GM19035 (cell line): Measurements from ENCODE around the gene SCRT2.
"Not testable (repeated sequence)": the region's sequence is repeated elsewhere in the genome, so short reads cannot be mapped to it uniquely, and the experiment has no call there.

Experiments
- ATAC-seq: cut with Tn5 transposase; IDR thresholded peaks from one replicate; pipeline ENCODE4 v1.9.1; 2021; ENCODE audit not compliant: unreplicated experiment

Gene SCRT2

DNA sequence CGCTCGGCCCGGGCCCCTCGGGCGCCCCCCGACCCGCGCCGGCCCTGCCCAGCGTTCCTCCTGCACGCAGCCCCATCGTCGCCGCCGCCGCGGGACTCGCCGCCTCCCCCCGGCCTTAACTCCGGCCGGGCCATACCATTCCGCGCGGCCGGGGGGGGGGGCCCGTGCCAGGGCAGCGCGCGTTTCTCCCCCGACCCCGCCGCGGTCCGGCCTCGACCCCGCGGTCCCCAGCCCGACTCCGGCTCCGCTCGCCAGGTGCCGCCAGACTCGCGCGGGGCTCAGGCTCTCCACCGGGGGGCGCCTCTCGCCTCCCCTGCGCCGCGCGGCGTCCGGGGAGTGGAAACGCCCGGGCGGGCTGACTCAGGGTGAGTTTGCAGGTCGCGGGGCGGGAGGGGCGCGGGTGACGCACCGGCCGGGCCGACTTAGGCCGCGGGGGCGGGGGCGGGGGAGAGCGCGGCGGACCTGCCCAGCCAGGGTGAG lies 22.5 kb downstream of the SCRT2 start, which contains the start of gene SRXN1:
SRXN1 (minus strand) TSS at position 91 of the 480 bp plus-strand sequence; CDS start at position 76, 15 bp downstream.
- ATAC-seq: peak; percentile 86

DNA sequence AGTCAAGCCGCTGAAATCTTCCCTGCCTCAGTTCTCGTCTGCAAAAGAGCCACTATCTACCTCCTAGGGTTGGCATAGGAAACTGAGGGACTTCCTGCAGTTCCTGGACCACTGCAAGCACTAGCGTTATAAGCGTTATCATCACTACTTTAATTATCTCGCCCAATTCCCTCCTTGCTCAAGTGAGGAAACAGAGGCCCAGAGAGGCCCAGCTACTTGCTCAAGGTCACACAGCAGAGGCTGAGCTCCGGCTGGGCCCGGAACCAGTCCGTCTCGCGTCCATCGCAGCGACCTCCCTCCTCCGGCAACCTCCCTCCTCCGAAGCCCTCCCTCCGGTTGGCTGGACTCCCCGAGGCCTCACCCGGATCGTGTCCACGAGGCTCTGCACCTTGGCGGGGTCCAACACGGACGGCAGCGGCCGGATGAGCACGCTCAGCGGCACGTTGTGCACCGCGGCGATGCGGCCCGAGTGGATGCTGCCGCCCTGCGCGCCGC lies 22.9 kb downstream of the SCRT2 start:
- peak; percentile 10 for ATAC-seq

DNA sequence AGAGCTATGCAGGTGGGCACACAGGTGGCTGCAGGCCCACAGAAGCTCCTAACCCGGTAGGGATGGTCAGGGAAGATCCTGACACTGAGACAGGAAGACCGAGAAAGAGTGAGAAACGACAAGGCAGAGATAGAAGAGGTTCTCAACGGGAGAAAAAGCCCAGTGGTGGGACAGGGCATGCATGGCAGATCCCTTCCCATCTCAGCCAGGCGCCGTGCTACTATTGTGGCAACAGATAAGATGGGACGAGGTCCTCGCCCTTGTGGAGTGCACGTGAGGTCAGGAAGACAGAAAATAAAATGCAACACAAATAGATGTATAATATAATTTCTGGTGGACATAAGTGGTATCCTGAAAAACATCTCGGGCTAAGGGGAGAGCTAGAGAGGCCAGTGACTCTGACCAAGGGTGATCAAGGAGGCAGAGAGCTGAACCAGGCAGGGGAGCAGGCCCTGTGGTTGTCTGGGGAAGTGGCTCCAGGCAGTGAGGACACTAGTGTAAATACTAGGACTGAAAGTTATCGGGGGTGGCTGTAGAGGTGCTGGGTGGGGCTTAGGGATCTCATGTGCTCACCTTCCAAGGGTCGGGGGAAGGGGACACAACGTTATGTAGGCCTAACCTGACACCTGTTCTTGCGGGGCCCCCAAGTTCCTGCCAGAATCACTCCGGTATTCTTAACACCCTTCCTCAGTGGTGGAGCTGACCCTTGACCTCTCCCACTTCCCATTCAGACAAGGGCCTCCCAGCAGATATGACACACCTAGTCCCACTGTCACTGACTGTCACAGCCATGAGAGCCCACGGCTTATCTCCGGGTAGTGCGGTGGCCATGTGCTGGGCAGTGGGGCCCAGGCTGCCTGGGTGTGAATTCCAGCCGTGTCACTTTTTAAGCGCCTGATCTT lies 23.6 kb downstream of the SCRT2 start:
- ATAC-seq: no peak

DNA sequence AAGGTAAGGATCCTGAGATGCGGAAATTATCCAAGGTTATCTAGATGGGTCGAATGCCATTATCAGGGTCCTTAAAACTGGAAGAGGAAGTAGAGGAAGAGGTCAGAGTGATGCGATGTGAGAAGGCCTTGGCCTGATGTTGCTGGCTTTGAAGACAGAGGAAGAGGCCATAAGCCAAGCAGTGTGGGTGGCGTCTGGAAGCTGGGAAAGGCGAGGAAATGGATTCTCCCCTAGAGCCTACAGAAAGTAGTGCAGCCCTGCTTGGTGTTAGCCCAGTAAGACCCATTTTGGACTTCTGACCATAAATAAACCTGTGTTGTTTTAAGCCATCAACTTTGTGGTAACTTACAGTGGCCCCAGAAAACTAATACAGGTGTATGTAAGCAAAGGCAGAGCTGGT lies 24.6 kb downstream of the SCRT2 start:
- ATAC-seq: no peak

- no peak for ATAC-seq
Observed at GRCh38 chr20:650281-650680, 25.3 kb downstream of the SCRT2 start.

DNA sequence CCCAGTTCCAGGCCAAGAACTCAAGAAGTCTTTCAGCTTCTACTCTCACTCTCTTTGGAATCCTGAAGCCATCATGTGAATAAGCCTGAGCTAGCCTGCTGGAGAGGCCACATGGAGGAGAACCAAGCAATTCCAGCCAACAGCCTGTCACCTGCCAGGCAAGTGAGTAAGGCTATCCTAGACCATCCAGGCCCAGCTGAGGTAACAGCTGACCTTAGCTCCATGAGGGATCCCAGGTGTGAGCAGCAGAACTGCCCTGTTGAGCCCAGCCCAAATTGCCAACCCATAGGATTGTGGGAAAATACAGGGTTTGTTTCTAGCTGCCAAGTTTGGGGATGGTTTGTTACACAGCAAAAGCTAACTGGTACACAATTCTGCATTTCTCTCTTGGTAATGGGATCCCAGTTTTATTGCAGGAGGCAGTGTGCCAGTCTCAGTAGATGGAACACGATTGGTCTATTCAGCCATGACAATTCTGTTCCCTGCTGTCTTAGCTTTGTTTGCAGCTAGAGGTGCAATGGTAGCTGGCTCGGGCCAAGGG lies 28.1 kb downstream of the SCRT2 start:
- no peak for ATAC-seq

GRCh38 chr20:646868-647233 lies 28.8 kb downstream of the SCRT2 start:
- no peak for ATAC-seq

- no peak for ATAC-seq
Observed at GRCh38 chr20:646107-646867, 29.3 kb downstream of the SCRT2 start.

DNA sequence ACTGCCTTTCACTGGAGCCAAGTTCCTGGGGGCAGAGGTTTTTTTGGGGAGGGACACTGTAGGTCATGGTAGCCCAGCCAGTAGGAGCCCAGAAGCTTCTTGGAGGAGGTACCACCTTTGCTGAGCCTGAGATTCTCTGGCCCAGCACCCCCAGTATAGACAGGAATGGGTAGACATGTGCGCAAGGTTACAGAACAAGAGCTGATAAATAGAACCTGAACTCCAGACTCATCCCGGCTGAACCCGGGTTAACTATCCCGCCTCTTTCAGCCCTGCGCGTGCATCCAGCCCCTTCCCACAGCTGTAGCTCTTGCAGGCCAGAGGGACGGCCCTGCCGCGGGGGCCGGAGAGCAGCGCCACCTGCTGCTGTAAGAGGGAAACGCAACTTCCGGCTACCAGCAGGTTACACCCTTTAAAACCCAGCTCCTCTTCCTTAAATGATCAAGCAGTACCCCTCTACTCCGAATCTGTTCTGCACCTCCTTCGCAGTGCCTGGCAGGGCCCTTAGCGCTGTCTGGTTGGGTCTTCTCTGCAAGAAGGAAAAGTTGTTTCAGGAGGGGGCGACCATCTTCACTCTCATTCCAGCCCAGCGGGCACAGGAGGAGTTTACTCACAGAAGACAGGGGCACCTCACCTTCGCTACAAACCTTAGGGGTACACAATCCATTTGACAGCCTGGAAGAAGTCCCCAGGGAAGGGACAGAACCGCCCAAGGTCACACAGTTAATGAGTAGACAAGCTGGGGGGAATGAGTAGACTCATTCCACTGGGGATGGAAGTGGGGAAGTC lies 30.1 kb downstream of the SCRT2 start:
- ATAC-seq: peak; percentile 77

DNA sequence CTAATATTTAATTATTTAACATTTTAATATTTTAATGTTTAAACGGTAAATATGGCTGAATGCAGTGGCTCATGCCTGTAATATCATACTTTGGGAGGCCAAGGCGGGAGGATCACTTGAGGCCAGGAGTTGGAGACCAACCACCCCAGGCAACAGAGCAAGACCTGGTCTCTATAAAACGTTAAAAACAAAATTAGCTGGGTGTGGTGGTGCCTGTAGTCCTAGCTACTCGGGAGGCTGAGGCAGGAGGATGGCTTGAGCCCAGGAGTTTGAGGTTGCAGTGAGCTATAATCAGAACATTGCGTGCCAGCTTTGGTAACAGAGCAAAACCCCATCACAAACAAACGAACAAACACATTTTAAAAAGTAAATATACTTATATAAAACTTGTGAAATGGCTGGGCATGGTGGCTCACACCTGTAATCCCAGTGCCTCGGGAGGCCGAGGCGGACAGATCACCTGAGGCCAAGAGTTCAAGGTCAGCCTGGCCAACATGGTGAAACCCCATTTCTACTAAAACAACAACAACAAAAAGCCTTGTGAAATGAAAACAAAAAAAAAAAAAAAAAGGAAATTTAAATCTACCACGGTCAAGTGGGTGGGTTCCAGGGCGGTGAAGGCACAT lies 30.8 kb downstream of the SCRT2 start:
- ATAC-seq: no peak

GRCh38 chr20:642398-643174 lies 33.0 kb downstream of the SCRT2 start:
- ATAC-seq: no peak

DNA sequence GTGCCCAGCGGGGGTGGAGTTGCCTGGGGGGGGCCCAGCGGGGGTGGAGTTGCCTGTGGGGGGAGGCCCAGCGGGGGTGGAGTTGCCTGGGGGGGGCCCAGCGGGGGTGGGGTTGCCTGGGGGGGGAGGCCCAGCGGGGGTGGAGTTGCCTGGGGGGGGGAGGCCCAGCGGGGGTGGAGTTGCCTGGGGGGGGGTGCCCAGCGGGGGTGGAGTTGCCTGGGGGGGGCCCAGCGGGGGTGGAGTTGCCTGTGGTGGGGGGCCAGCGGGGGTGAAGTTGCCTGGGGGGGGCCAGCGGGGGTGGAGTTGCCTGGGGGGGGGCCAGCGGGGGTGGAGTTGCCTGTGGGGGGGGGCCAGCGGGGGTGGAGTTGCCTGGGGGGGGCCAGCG lies 33.6 kb downstream of the SCRT2 start:
- ATAC-seq: not testable (repeated sequence)

DNA sequence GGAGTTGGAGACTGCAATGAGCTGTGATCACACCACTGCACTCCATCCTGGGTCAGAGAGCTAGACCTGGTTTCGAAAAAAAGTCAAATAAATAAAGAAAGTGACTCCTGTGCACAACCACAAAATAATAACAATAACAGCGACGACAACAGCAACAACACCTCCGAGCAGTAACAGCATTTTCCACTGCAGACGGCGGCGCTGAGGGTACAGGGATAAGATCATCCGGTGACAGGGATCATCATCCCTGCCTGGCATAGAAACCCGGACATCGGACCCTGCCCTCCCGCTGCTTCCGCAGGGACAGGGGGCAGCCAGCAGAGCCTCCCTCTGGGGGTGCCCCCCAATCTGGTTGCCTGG lies 34.1 kb downstream of the SCRT2 start:
- no peak for ATAC-seq

DNA sequence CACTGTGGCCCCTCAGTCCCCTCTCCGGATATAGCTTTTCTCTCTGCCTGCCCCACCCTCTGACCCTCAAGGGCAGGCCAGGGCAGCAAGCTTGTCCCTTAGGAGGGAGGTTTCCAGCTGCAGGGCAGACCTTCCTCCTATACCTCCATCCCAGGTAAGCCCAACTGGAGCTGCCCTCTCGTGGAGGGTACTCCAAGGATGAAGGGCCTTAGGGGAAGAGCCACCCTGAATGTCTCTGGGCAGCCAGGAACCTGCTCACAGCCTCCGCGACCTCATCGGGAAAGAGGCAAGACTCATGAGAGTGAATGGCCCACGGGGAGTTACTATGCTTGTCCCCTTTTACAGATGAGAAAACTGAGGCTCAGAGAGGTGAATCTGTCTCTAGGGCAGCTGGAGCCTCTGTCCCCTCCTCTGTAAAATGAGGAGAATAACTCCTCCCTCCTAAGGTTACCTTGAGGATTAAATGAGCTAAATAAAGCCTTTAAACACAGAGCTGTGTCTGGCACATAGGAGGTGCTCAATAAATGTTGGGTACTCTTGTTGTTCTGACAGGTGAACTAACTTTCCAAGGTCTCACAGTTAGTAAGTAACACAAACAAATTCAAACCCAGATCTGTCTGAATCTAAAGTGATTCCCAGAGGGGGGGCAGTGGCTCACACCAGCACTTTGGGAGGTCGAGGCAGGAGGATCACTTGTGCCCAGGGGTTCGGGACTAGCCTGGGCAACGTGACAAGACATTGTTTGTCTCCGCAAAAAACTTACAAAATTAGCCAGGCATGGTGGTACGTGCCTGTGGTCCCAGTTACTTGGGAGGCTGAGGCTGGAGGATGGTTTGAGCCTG lies 34.7 kb downstream of the SCRT2 start:
- no peak for ATAC-seq

DNA sequence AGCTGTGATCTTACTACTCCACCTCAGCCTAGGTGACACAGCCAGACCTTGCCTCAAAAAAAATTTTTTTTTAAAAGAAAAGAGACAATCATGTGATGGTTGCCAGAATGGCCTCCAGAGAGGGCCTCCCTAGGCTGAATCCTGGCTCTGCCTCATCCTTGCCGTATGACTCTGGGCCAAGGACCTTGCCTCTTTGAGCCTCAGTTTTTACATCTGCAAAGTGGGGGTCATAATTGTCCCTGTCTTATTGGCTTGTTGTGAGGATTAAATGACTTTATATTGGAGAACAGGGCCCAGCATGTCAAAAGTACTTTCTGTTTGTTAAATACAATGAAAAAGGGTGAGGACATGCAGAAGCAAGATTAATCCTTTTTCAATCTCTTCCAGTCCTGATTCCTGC lies 37.0 kb downstream of the SCRT2 start:
- no peak for ATAC-seq

DNA sequence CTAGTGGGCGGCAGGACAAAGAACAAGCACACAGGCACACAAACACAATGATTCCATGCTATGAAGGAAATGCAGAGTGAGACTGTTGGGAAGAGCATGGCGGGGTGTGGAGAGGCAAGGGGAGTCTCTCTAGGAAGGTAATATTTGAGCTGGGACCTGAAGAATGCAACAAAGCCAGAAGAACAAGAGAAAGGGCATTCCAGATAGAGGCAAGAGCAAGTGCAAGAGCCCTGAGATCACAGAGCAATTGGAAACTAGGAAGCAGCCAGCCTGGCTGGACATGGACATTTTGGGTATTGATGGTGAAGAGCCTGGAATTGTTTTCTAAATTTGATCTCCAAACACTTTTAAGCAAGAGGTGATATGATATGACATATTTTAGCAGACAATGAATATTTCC lies 38.0 kb downstream of the SCRT2 start:
- ATAC-seq: no peak

DNA sequence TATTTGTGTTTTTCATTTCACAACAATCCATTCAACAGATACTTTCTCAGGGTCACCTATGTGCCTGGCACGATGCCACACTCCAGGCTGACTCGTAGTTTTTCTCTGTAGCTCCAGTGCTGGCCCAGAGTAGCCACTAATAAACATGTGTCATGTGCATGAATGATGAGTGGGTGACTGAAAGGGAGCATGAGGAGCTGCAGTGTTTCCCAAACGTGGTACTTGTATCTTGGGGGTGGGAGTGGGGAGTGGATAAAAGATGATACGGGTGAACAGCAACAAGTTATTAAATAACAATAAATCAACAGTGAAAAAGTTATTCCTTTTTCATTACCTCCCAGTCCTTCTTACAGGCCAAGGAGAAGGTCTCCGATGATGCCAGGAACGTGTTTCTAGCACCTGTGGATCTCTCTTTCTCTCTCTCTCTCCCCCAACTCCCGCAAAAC lies 39.7 kb downstream of the SCRT2 start:
- ATAC-seq: no peak

- no peak for ATAC-seq
Observed at GRCh38 chr20:635028-635892, 40.3 kb downstream of the SCRT2 start.
